Measurements from ENCODE around the gene ZNF335.

Gene ZNF335

GRCh38 chr20:45948742-45949541 lies 23.1 kb downstream of the ZNF335 start:
- Histone ChIP-seq H3K27me3 (ENCODE audit: insufficient read depth, poor library complexity, severe bottlenecking) (no peaks in the 10 kb centered on the region), H3K27ac (replicated peaks) (no peak overlapping the region), H3K4me3 (replicated peaks; ENCODE audit: insufficient read depth, low read length) (no peak overlapping the region)
- DNase-seq (ENCODE audit: low read depth in 1 of 2, low spot score in 1 of 2), result no peak
- no peak for TF ChIP-seq CTCF (IDR thresholded peaks at IDR 0.05; ENCODE audit: insufficient read depth, low read length)
- TF ChIP-seq POLR2AphosphoS5 (IDR thresholded peaks at IDR 0.05; ENCODE audit: low read depth), result no peak; the same call in 1 of the 2 replicates
- no peak for TF ChIP-seq GABPA (IDR thresholded peaks at IDR 0.05; ENCODE audit: low read depth)
- TF ChIP-seq SPI1 (IDR thresholded peaks at IDR 0.05; ENCODE audit: borderline replicate concordance, low read depth), result no peak
- no peak for TF ChIP-seq REST (IDR thresholded peaks at IDR 0.05; ENCODE audit: insufficient replicate concordance, low read depth)

GRCh38 chr20:45948261-45948733 lies 23.7 kb downstream of the ZNF335 start:
- TF ChIP-seq CTCF (IDR thresholded peaks at IDR 0.05; ENCODE audit: insufficient read depth, low read length) (no peak), GABPA (IDR thresholded peaks at IDR 0.05; ENCODE audit: low read depth) (no peak), SPI1 (IDR thresholded peaks at IDR 0.05; ENCODE audit: borderline replicate concordance, low read depth) (no peak), REST (IDR thresholded peaks at IDR 0.05; ENCODE audit: insufficient replicate concordance, low read depth) (no peak), POLR2AphosphoS5 (IDR thresholded peaks at IDR 0.05; ENCODE audit: low read depth) (no peak; the same call in 1 of the 2 replicates)
- DNase-seq (ENCODE audit: low read depth in 1 of 2, low spot score in 1 of 2), result no peak
- H3K27ac ChIP-seq (replicated peaks), result no peak overlapping the region

GRCh38 chr20:45947110-45947866 lies 24.7 kb downstream of the ZNF335 start:
- TF ChIP-seq CTCF (IDR thresholded peaks at IDR 0.05; ENCODE audit: insufficient read depth, low read length), result no peak
- TF ChIP-seq GABPA (IDR thresholded peaks at IDR 0.05; ENCODE audit: low read depth), result no peak
- no peak for TF ChIP-seq SPI1 (IDR thresholded peaks at IDR 0.05; ENCODE audit: borderline replicate concordance, low read depth)
- no peak for TF ChIP-seq REST (IDR thresholded peaks at IDR 0.05; ENCODE audit: insufficient replicate concordance, low read depth)
- TF ChIP-seq POLR2AphosphoS5 (IDR thresholded peaks at IDR 0.05; ENCODE audit: low read depth), result no peak
- Histone ChIP-seq H3K27me3 (ENCODE audit: insufficient read depth, poor library complexity, severe bottlenecking) (no peaks in the 10 kb centered on the region), H3K27ac (replicated peaks) (peak overlapping the region; percentile 88), H3K4me3 (replicated peaks; ENCODE audit: insufficient read depth, low read length) (no peak overlapping the region)
- no peak for DNase-seq (ENCODE audit: low read depth in 1 of 2, low spot score in 1 of 2)

More at GRCh38 chr20:45948261-45948733, 23.7 kb downstream of the ZNF335 start:
- Histone ChIP-seq H3K4me3 (replicated peaks; ENCODE audit: insufficient read depth, low read length) (no peak overlapping the region), H3K27me3 (ENCODE audit: insufficient read depth, poor library complexity, severe bottlenecking) (no peaks in the 10 kb centered on the region)
